NCI-H446 (cell line): Measurements from ENCODE around the gene COL25A1.
A peak's percentile ranks its signal among the peaks of the same experiment; 100 is the strongest.

Experiments
- DNase-seq, 2 experiments: peaks; one replicate each; lab custom pipeline; 2025; lab: John Stamatoyannopoulos, UW

The COL25A1 gene

GRCh38 chr4:108763986-108764385 is 538.5 kb downstream of the COL25A1 start:
- DNase-seq, result no peak

- no peak for DNase-seq
Measured at GRCh38 chr4:108763226-108763593, 539.2 kb downstream of the COL25A1 start.

- peak in 1 of 2 experiments; percentile 68 for DNase-seq
Measured at GRCh38 chr4:108762559-108763225, 539.8 kb downstream of the COL25A1 start, which contains the start of gene ETNPPL. ETNPPL (minus strand) TSS chr4:108763053; CDS start chr4:108762898, 155 bp downstream.
